SK-N-MC (cell line): ENCODE data around the gene MIDN.

Source experiments
- FOXP2 ChIP-seq: optimal IDR thresholded peaks from 2 replicates; pipeline ENCODE3; 2011; ENCODE audit warnings: mild to moderate bottlenecking, moderate library complexity; ENCODE audit not compliant: insufficient read depth; ENCODE audit errors: extremely low read length, control extremely low read depth
- POLR2AphosphoS5 ChIP-seq: IDR thresholded peaks from 2 replicates; pipeline ENCODE4 v1.6.1; 2012; ENCODE audit warnings: mild to moderate bottlenecking, low read depth, low read length, borderline replicate concordance

DNA sequence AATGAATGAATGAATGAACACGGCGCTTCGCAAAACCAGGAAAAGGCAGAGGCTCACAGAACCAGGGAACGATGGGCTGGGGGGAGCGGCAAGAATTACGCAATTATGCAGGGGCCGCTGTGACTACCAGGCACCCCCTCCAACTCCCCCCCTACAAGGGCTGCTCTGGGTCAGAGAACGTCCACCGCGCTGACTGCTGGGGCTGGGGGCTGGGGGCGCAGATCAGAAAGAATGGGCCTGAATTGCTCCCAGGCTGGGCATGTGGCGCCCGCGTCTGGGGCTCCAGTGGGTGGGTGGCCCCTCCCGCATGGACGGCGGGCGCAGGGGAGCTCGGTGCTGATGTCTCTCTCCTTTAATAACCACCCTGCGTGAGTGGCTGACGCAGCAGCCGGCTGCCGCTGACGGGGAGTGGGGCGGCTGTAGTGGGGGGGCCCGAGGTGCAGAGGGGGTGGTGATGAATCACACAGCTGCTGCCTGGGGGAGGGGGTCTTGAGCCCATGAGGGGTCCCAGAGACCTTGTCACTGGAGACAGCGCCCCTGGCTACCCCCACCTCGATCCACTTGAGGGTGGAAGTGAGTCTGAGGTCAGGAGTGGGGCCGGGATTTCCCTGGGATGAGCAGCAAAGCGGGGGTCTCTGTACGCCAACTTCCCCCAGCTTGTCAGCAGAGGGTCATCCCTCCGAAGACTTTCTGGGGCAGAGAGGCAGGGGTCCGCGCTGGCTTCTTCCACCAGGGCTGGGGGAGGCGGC, 19.3 kb downstream of the MIDN start:
- TF ChIP-seq FOXP2 (no peak), POLR2AphosphoS5 (no peak; the same call in 1 of the 2 replicates)
